Colonic mucosa (tissue), 4 donors: ENCODE measurements around the gene C20orf173. TPM values are rescaled to one million over a fixed set of nuclear protein-coding genes. Genes with fewer than 3 reads are reported as not detected.
"Not testable (repeated sequence)": the region's sequence is repeated elsewhere in the genome, so short reads cannot be mapped to it uniquely, and the experiment has no call there.

ENCODE experiments used
- DNase-seq: peaks from one replicate; pipeline ENCODE4 v3.0.0-alpha.2; 2020
- H3K27ac ChIP-seq: fragments of 200-600 bp; one replicate; pipeline ENCODE4 v1.8.0; 2021
- H3K27me3 ChIP-seq: fragments of 200-600 bp; one replicate; pipeline ENCODE4 v1.8.0; 2021
- H3K36me3 ChIP-seq: fragments of 200-600 bp; one replicate; pipeline ENCODE4 v1.8.0; 2021
- H3K4me1 ChIP-seq: fragments of 200-600 bp; one replicate; pipeline ENCODE4 v1.8.0; 2021; ENCODE audit warnings: mild to moderate bottlenecking
- H3K4me3 ChIP-seq: fragments of 200-600 bp; one replicate; pipeline ENCODE4 v1.8.0; 2021
- H3K9ac ChIP-seq, 2 donors: one replicate each; pipeline ENCODE4 v1.7.0; 2013; ENCODE audit warnings: control low read depth in 2 of 2, low read depth in 2 of 2, low read length in 2 of 2
- H3K9me3 ChIP-seq: fragments of 200-600 bp; one replicate; pipeline ENCODE4 v1.8.0; 2021
- CTCF ChIP-seq: fragments of 200-600 bp; IDR thresholded peaks from one replicate; pipeline ENCODE4 v1.8.0; 2022; ENCODE audit warnings: antibody characterized with exemption, mild to moderate bottlenecking
- intact Hi-C: fragments of 100-400 bp; cut with DNase I; formaldehyde crosslinking; loops from one replicate; pipeline ENCODE4 v1.14.1; 2022
- total RNA-seq, 2 donors: library from RNA; stranded (reverse); fragmentation: NEBNext Ultra II Directional in 1 of 2; extraction: Animal tissue kit (Norgen Biotek cat#: 25700) in 1 of 2; gene quantifications; one replicate each; pipeline ENCODE4 v1.2.1, GENCODE V29; 2021
- donor health status: healthy.
- donor health status: DM: no; HTN: no; CAD: no.
- donor health status: DM: no; HTN: no; CAD: no.

Gene C20orf173
- total RNA-seq, 2 donors from 2014 or later = not detected

DNA sequence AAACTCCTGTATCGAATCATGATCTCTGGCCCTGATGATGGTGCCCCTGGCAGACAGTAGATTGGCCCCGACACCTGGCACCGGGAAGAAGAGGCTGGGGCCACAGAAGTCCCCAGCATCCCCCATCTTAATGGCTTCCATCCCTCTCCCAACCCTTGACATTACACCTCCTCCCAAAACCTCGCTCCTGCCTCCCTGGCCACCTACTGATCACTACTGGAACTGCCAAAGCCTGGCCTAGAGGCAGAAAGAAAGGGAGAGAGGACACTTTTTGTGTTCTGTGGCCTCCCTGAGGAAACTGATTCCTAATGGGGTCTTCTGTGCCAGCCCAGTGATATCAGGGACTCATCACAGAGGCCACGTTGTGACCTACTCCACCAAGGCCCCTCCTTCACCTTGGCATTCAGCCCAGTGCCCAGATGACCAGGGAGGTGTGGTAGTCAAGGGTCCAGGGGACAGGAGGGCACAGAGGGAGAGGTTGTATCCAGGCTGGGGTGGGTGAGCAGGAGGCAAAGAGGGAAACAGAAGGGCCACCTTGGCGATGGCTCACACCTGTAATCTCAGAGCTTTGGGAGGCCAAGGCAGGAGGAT is 6.1 kb downstream of the C20orf173 start:
- Histone ChIP-seq H3K4me1 (no peaks in the 10 kb centered on the region), H3K27ac (no peak overlapping the region), H3K9me3 (no peaks in the 10 kb centered on the region), H3K4me3 (no peak overlapping the region), H3K36me3 (no peaks in the 10 kb centered on the region), H3K27me3 (no peaks in the 10 kb centered on the region), H3K9ac (no peak overlapping the region)
- intact Hi-C loops = no loop called here
- peak; percentile 36 for TF ChIP-seq CTCF
- no peak for DNase-seq

DNA sequence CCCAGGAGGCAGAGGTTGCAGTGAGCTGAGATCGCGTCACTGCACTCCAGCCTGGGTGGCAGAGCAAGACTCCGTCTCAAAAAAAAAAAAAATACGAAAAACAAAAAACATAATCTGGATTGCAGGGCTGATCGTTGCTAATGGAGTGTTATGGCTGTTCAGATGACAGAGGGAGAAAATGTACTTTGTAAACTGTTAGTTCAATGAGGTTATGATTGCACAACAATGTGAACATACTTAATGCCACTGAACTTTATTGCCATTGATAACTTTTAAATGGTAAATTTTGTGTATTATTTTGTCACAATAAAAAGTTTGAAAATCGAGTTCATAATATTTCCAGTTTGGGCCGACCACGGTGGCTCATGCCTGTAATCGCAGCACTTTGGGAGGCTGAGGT is 10.5 kb downstream of the C20orf173 start:
- H3K9ac ChIP-seq = no peak overlapping the region
- intact Hi-C loops = no loop called here
- TF ChIP-seq CTCF = no peak

DNA sequence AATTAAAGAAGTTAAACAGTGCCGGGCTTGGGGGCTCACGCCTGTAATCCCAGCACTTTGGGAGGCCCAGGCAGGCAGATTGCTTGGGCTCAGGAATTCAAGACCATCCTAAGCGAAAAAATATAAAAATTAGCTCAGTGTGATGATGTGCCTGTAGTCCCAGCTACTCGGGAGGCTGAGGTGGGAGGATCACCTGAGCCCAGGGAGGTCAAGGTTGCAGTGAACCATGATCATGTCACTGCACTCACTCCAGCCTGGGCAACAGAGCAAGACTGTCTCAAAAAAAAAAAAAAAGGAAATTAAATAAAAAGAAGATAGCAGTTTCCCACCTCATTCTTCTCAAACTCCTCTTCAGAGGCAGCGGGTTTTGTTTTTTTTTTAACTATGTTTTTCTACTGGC is 11.7 kb downstream of the C20orf173 start:
- H3K4me1 ChIP-seq, H3K27me3 ChIP-seq, H3K9me3 ChIP-seq, intact Hi-C loops, H3K4me3 ChIP-seq, H3K27ac ChIP-seq, H3K9ac ChIP-seq, H3K36me3 ChIP-seq, DNase-seq: not testable (repeated sequence)

More for the DNA sequence above, 10.5 kb downstream of the C20orf173 start:
- H3K27me3 ChIP-seq = no peaks in the 10 kb centered on the region
- H3K4me1 ChIP-seq = no peaks in the 10 kb centered on the region
- no peaks in the 10 kb centered on the region for H3K36me3 ChIP-seq
- no peaks in the 10 kb centered on the region for H3K9me3 ChIP-seq
- no peak for DNase-seq
- H3K4me3 ChIP-seq = no peak overlapping the region
- no peak overlapping the region for H3K27ac ChIP-seq

GRCh38 chr20:35517125-35517524 is 12.3 kb downstream of the C20orf173 start:
- Histone ChIP-seq H3K27me3 (no peaks in the 10 kb centered on the region), H3K36me3 (no peaks in the 10 kb centered on the region), H3K9ac (no peak overlapping the region), H3K4me1 (no peaks in the 10 kb centered on the region), H3K27ac (no peak overlapping the region), H3K9me3 (no peaks in the 10 kb centered on the region), H3K4me3 (no peak overlapping the region)
- DNase-seq = no peak
- intact Hi-C loops = no loop called here
- TF ChIP-seq CTCF = no peak

- H3K36me3 ChIP-seq = no peaks in the 10 kb centered on the region
- H3K27ac ChIP-seq = no peak overlapping the region
- no peaks in the 10 kb centered on the region for H3K27me3 ChIP-seq
- no peak overlapping the region for H3K4me3 ChIP-seq
- H3K9ac ChIP-seq = no peak overlapping the region
- no peaks in the 10 kb centered on the region for H3K4me1 ChIP-seq
- no peak for DNase-seq
- intact Hi-C loops = no loop called here
- no peak for TF ChIP-seq CTCF
- no peaks in the 10 kb centered on the region for H3K9me3 ChIP-seq
These were observed 13.4 kb downstream of the C20orf173 start for GRCh38 chr20:35515949-35516645.

GRCh38 chr20:35515341-35515740 is 14.1 kb downstream of the C20orf173 start:
- no peak for DNase-seq
- no peaks in the 10 kb centered on the region for H3K36me3 ChIP-seq
- no peak overlapping the region for H3K27ac ChIP-seq
- H3K9ac ChIP-seq = no peak overlapping the region
- no peaks in the 10 kb centered on the region for H3K4me1 ChIP-seq
- H3K27me3 ChIP-seq = no peaks in the 10 kb centered on the region
- H3K4me3 ChIP-seq = no peak overlapping the region
- intact Hi-C loops = no loop called here
- no peak for TF ChIP-seq CTCF
- H3K9me3 ChIP-seq = no peaks in the 10 kb centered on the region
